Neural progenitor cell (in vitro differentiated cells): ENCODE results near the gene KLK8.

Experiments used
- CTCF ChIP-seq: fragments of 200-600 bp; sonication (generic); IDR thresholded peaks from 2 replicates; pipeline ENCODE4 v1.5.1; 2017; ENCODE audit warnings: antibody characterized with exemption, mild to moderate bottlenecking
- EZH2phosphoT487 ChIP-seq: fragments of 200-600 bp; sonication (generic); IDR thresholded peaks from 2 replicates; pipeline ENCODE4 v1.6.1; 2017; ENCODE audit warnings: antibody characterized with exemption

DNA sequence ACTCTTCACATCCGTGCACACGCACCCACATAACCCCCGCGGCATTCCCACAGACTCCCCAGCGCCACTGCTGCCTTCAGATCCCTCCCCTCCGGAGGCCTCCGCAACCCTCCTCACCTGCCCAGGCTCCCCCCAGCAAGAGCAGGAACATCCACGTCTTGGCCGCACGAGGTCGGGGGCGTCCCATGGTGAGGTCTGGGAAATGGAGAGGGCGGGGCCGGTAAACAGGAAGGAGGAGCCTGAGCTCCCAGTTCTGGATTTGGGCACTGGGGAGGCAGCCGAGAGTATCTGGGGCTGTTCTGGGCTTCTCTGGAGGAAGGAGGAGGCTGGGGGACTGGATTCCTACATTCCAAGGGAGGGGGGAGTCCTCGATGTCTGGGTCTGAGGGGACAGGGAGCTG is 423 bp downstream of the KLK8 start:
- TF ChIP-seq CTCF: no peak
- no peak for TF ChIP-seq EZH2phosphoT487
